Measurements from ENCODE around the gene ANAPC10.
A peak's percentile ranks its signal among the peaks of the same experiment; 100 is the strongest.
"Not testable (repeated sequence)": the region's sequence is repeated elsewhere in the genome, so short reads cannot be mapped to it uniquely, and the experiment has no call there.

The ANAPC10 gene, protein sequence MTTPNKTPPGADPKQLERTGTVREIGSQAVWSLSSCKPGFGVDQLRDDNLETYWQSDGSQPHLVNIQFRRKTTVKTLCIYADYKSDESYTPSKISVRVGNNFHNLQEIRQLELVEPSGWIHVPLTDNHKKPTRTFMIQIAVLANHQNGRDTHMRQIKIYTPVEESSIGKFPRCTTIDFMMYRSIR

DNA sequence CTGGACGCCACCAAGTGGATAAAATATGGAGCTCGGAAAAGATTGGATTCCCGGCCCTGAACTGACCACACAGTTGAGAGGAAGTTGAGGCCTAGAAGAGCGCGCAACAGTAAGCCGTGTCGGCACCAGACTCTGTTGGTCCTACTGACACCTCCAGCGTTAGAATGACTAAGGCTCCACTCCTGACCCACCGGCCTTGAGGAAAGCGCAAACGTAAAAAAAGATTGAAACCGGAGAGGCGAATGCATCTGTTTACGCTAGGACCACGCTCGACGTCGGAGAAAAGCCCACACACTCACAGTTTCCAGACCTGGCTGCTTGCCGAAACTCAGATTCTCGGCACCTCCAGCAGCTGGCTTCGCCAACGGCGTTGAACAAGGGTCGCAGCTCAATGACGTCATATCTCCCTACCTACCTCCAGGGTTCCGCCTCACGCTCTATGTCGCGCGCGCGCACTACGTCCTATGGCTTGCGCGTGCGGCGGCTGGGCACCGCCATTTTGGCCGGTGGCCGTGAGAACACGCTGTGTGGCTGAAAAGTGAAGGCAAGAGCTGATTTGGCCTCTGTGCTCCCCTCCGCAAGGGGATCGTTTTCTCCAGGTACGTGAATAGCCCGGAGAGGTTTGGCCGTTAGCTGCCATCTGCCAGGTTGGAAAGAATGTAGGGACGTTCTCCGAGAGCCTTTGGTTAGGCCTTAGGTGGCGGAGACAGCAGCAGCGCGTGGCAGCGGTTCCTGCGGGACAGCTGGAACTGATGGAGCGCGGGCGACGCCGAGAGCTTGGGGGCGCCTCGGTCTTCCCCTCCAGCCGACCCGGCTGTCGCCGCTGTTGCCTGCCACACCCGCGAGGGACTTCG, at the start of gene ANAPC10, which contains the start of gene ABCE1:
Gene ANAPC10 (minus strand): TSS at position 376 of the 854 bp plus-strand sequence. CDS start 2,097 bp downstream, outside the sequence.
Gene ABCE1 (plus strand): TSS at position 491 of the 854 bp plus-strand sequence. CDS start 6,102 bp downstream, outside the sequence.
- FAIRE-seq, result peak; percentile 78

DNA sequence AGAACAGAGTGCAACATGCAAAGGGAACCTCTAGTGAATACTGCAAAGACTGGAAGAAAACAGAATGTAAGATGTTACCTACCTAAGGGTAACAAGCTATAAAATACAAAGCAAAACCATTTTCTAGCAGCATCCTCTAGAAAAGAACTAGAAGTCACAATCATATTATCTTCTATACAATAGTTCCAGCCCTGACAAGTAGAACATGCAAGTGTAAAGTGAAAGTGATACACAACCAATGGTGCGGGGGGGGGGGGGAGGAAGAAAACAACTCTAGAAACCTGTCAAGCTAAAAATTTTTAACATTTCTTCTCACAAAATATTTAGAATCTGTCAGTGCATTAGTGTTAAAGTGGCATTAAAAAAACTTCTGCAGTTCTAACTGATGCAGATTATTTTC, 38.2 kb upstream of the ANAPC10 start:
- FAIRE-seq, result not testable (repeated sequence)

DNA sequence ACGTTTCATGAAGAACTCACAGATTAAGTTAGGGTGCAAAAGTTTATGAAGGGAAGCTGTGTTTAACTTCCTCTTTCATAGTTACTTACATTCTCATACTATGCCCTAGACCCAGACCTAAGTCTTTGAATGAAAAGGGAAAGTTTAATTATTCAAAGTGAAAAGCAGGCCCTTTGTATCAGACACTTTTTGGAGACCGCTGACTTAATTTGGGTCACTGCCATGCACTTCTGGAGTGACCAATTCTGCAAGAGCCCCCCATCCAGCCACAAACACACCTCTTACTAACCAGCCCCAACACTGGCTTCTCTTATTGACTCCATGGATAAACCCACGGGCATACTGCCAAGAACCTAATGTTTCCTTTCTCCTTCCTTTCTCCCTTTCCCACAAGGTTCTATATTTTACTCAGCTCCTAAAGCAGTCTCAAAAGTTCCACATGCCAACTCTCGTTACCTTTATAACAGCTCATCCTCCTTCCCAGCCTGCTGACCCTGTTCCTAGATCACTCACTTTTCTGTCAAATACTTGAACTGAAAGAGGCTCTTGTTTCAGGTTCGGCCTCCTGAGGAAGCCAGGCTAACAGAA, 34.6 kb upstream of the ANAPC10 start:
- FAIRE-seq, result no peak

DNA sequence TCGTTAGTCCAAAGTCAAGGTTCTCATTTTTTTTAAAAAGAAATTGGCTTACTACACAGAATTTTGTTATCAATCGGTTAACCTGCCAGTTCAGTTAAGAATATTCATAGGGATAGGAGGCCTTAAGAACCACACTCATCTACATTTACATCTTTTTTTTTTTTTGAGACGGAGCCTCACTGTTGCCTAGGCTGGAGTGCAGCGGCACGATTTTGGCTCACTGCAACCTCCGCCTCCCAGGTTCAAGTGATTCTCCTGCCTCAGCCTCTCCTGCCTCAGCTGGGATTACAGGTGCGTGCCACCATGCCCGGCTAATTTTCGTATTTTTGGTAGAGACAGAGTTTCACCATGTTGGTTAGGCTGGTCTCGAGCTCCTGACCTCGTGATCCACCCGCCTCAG, 33.9 kb upstream of the ANAPC10 start:
- no peak for FAIRE-seq

DNA sequence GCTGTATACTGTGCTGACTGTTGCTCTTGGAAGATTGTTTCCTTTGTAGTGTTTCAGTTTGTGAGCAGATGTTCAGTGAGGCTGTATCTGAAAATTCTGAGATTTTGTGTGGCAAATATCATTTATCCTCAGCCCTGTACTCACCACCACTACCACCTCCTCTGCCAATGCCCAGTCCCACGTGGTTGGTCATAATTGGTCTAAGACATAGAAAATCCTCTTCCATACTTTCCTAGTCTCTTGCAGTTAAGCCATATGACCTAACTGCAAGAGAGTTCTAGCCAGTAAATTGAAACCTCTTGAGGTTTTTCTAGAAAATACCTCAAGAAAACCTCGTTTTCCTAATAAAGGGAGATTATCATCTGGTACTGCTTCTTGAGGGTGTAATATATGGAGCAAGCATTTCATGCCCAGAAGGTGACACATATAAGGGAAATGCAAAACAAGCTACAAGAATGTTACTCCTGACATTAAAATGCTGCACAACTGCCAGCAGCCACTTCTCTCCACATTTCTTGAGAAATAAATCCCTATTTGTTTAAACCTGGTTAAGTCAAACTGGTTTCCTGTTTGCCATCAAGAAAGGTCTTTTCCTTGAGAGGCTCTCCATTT, 32.9 kb upstream of the ANAPC10 start:
- FAIRE-seq, result no peak

DNA sequence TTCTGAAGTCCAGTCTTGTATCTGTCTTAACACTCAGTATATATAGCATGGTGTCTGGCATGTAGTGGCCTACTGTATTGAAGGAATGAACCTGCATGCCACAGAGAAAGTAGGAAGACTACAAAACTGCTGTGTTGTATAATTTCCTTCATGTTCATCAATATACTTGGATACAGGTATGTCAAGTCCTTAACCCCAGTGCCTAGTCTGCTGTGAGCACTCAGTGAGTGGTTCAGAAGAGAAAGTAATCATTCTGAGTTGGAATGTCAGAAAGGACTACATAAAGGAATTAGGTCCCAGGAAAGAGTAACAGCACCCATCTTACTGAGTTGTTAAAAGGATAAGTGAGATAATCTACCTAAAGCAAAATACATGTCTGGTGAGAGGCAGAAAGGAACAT, 32.1 kb upstream of the ANAPC10 start:
- no peak for FAIRE-seq

DNA sequence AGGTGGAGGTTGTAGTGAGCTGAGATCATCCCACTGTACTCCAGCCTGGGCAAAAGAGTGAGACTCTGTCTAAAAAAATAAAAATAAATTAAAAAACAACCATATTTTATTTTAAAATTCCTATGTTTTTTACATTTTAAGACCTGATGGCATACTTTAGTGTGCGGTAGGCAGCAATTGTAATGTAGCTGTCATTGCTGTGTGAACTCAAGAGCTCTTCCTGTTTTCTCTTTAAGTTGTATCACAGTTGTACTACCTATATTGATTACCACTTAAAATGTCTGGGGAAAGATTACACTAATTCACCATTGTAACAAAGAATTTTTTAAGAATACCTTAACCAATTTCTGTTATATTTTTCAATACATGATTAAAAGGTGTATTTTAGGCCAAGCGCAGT, 27.4 kb upstream of the ANAPC10 start:
- no peak for FAIRE-seq

DNA sequence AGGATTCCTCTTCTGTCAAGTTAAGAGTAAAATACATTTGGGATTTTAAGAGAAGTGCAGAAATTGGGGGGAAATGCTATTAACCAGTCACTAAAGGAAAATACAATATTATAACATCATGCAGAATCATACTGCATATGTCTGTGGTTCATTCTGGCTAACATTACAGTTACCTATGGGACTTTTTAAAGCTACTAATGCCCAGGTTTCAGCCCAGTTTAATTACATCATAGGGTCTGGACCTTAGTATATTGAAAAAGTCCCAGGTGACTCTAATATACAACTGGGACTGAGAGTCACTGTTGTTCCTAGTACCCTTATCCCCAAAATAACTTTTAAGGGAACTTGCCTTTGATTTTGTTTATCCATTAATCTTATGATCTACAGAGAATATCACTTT, 10.1 kb upstream of the ANAPC10 start:
- FAIRE-seq, result no peak

DNA sequence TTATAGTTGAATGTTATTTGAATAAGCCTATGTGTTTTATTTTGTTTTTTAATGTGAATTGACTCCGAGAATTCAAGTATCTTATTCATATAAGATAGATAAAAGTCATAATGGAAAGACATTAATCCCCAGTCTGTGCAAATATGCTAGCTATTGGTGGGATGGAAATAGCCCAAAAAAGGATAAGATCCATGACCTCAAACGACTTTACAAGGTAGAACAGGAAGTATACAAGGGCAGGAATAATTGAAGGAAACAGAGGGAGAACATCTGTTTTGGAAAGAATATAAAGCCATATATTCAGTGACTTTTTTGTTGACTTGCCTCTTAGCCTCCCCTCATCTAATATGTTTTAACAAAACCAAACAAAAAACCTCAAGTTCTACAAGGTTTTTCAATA, 9.1 kb upstream of the ANAPC10 start:
- FAIRE-seq, result no peak

DNA sequence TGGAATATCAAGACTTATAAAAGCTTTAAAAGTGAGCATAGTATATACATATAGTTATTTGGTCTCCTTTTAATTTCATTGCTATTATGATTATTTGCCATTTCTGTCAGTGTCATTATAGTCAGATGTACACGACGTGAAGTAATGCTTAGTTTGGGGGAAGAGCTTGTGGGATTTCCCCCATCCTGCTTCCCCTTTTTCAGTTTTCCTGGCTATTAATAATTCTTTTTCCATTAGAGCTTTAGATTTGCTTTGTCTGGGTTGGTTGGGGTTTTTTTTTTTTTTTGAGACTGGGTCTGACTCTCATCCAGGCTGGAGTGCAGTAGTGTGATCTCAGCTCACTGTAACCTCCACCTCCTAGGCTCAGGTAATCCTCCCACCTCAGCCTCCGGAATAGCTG, 5.5 kb upstream of the ANAPC10 start:
- FAIRE-seq, result no peak

DNA sequence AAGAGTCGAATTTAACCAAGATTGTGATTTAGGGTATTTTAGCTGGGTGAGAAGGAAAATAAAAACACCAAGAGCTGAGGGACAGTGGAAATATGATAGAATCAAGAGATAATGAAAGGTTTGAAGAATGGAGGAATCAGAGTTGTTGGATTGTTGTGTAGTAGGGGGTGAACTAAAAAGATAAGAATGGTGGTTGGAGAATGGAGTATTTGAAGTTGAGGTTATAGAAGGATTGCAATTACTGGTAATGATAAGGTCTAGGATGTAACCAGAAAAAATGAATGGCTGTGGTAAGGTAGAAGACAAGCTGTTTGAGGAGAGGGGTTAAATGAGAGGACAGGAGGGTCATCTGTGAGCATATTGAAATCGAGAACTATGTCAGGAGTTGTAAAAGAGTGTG, 4.6 kb upstream of the ANAPC10 start:
- no peak for FAIRE-seq

DNA sequence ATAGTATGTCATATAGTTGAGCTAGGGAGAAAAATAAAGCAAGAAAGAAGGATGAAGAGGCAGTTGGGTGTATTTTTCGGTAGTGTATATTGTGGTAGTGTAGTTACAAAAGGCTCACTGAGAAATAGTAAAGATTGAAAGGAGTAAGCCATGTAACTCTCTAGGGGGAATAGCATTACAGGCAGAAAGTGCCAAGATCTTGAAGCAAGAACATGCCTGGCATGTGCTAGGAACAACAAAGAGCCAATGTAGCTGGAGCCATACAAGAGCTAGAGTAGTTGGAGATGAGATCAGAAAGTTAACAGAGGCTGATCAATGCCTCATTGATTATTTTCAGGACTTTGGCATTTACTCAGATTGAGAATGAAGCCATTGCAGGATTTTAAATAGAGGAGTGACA, 3.1 kb upstream of the ANAPC10 start:
- FAIRE-seq, result no peak

DNA sequence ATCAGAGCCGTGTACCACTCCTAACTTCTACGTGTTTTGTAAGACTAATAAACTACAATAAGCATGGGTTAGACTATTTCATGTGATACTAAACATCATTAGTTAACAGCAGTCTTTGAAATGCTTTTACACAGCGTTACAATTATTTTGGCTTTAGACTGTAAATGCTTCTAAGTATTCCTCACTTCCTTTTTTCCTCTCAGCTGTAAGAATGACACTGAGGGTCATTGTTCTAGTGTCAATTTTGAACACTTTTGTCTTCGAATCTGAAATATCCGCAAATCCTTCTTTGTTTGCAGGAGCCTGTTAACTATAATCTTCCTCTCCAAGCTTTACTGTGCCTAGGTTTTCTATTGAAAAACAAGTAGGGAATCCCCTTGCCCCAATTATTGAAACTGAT, 1.7 kb upstream of the ANAPC10 start:
- no peak for FAIRE-seq

DNA sequence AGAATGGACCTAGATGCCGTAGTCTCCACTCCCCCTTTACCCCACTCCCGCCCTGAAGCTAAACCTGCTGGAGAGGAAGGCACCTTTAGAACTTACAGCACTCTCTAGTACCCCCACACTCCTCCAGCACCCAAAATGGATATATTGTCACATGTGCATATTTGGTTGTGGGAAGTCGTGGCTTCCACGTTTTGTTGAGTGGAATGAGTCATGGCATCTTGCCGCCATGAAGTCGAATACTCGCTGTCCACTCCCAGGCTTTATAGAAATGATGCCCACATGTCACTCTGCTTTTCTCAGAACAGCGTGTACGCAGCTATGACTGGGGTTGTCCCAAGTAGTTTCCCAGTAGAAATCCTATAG, 660 bp upstream of the ANAPC10 start:
- no peak for FAIRE-seq

DNA sequence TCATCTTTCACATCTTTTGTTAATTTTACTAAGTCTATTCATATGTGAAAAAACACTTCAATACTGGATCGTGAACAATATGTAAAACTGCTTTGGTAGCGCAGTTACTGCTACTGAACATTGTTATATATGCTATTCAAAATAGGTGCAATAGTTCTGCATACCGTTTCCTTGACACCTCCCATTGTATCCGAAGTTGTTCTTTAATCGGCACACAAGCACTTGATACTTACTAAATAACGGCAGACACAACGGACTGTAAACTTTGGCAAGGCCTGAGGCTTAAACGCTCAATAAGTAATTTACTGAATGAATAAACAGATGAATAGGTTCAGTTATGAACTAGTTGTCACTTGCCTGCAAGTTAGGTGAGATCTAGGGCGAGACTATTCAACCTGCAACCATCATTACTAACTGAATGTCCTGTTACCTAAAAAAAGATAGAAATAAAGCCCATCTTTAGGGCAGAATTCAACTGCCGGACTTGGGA, 620 bp downstream of the ANAPC10 start:
- FAIRE-seq, result no peak

DNA sequence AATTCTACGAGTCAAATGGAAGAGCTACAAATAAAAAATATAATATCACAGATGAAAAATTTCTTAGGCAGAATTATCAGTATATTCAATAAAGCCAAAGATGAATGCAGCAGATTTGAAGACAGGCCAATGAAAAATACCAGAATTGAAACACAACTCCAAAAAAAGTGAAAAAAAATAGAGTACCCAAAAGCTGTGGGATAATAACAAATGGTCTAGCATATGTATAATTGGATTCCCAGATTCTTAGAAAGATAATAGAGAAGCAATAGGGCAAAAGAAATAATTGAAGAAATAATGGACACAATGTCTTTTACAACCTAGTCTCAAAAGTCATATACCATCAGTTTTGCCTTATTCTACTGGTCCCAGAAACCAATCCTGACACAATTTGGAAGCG, 4.4 kb downstream of the ANAPC10 start:
- FAIRE-seq, result no peak

DNA sequence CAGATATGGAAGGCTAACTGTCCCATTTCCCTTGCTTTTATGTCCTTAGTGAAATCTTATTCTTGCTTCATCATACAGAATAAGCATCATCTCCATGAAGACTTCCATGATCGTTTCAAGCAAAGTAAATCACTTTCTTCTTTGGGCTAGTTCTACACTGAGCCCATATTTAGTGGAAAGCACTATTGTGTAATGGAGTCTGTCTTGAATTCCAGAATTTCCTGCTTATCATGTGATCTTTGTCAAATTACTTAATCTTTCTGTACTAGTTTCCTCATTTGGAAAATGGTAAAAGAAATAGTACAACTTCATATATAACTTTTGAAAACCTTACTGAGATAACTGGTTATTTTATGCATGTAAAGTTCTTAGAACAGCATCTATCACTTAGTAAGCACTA, 7.6 kb downstream of the ANAPC10 start:
- FAIRE-seq, result no peak

DNA sequence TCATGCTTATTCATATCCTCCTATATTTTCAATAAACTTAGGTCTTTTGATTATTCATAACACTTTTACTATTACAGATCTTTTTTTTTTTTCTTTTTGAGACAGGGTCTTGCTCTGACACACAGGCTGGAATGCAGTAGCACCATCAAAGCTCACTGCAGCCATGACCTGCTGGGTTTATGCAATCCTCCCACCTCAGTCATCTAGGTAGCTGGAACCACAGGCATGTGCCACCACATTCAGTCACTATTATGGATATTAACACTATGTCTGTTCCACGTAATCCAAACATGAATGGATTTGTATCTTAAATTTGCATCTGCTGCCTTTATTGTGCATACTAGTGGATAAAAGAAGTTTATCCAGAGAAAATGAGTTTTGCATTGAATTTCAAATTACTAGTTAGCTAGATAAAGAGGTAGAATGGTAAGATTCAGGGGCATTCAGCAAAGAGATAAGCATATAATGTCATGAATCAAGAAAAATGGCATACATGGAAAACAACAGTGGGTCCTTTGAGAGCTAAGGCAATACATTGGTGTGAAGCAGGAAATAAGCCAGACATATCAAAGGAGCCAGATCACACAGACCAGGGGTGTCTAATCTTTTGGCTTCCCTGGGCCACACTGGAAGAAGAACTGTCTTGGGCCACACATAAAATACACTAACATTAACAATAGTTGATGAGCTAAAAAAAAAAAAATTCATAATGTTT, 13.9 kb downstream of the ANAPC10 start:
- no peak for FAIRE-seq

DNA sequence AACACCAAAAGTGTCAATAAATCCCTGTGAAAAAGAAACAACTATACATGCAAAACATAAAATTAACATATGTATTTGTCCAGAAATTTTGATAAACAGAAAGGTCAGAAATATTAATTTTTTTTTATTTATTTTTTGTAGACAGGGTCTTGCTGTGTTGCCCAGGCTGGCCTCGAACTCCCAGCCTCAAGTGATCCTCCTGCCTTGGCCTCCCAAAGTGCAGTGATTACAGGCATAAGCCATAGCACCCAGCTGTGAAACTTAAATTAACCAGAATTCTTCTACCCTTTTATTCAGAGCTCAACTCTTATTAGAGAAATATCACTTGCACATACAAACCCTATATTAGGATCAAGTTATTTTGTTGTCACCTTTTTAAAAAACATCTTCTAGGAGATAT, 16.2 kb downstream of the ANAPC10 start:
- FAIRE-seq, result no peak

DNA sequence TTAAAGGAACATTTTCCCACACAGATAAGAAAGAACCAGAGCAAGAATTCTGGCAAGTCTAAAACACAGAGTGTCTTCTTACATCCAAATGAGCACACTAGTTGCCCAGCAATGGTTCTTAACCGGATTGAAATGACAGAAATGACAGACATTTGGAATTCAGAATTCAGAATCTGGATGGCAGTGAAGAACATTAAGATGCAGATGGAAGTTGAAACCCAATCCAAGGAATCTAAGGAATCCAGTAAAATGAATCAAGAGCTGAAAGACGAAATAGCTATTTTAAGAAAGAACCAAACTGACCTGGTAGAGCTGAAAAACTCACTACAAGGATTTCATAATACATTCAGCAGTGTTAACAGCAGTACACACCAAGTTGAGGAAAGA, 21.5 kb downstream of the ANAPC10 start:
- FAIRE-seq, result no peak

DNA sequence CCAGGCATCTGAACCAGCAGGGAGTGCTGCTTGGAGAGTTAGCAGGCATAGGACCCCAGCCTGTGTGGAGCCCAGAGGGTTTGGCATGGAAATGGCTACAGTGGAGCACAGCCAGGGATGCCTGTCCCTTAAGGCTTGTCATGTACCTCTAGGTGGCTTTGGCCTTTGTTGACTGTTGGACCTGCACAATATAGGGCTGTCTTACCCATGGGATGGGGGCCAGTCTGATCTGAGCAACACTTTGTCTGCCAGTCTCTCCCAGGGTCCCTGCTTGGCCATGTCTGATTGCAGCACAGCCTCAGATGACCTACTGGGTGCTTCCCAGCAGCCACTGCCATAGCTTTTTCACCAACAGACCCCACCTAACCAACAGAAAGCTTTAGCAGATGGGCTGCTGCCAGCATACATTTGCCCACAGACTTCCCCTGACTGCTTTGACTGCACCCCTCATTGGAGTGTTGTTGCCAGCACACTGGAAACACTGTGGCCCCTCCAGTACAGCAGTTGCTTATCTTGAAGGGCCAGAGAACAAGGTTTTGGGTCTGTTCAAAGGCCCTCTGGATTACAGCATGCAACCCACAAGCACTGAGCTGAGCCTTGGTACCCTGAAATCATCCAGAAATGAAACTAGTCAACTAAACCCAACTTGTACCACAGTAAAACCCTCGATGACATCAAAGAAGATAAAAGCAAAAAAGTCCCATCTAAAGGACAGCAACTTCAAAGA, 22.1 kb downstream of the ANAPC10 start:
- FAIRE-seq, result no peak

DNA sequence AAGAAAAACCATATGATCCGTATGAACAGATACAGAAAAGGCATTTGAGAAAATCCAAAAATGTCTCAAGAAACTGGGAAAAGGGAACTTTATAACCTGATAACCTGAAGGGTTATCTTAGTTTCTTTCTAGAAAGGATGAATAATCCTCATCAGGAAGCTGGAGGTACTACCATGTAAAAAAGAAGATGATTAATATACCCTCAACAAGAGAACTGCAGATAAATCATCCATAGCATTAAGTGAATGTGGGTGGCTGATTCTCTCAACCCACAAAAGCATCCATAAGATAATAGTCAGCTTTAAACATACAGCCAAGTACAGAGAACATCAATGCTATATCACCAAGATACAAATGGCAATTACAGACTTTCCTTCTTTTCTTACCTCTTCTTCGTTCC, 26.4 kb downstream of the ANAPC10 start:
- FAIRE-seq, result no peak

Measured in TTC549 (cell line).